ENCODE data around the gene CYP46A1. TPM values are rescaled to one million over a fixed set of nuclear protein-coding genes. Genes with fewer than 3 reads are reported as not detected.

Gene CYP46A1
- total RNA-seq, 4 donors from 2014 or later, result 0.94 to 2.4 (median 0.95) TPM

DNA sequence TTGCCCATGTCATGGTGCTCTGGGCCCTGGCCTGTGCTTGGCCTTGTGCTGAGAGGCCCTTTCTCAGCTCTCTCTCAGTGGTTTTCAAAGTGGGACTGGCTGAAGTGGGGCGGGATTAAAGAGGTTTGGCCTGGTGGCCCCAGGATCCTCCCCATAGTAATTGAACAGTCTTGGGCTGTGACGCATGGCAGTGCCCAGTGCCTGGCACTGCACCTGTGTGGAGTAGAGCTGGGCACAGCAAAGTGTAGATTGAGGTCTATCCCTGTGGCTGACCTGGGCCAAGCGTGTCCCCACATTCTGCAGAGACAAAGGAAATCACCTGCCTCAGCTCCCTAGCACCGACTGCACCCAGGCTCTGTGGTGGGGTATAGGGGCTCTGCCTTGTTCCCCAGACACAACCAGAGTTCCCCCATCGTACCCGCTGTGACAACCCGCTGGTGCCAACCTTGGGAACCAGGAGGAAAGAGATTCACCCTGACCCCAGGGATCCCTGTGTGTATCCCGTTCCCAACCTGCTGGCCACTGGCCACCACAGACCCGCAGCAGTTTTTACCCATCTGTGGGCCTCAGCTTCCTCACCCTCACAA is 9.9 kb upstream of the CYP46A1 start:
- TF ChIP-seq, protein P1, sequence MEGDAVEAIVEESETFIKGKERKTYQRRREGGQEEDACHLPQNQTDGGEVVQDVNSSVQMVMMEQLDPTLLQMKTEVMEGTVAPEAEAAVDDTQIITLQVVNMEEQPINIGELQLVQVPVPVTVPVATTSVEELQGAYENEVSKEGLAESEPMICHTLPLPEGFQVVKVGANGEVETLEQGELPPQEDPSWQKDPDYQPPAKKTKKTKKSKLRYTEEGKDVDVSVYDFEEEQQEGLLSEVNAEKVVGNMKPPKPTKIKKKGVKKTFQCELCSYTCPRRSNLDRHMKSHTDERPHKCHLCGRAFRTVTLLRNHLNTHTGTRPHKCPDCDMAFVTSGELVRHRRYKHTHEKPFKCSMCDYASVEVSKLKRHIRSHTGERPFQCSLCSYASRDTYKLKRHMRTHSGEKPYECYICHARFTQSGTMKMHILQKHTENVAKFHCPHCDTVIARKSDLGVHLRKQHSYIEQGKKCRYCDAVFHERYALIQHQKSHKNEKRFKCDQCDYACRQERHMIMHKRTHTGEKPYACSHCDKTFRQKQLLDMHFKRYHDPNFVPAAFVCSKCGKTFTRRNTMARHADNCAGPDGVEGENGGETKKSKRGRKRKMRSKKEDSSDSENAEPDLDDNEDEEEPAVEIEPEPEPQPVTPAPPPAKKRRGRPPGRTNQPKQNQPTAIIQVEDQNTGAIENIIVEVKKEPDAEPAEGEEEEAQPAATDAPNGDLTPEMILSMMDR (IDR thresholded peaks at IDR 0.05), result no peak
- no peak for DNase-seq (ENCODE audit: low spot score)
- no peak for ATAC-seq (ENCODE audit: low FRiP score)

DNA sequence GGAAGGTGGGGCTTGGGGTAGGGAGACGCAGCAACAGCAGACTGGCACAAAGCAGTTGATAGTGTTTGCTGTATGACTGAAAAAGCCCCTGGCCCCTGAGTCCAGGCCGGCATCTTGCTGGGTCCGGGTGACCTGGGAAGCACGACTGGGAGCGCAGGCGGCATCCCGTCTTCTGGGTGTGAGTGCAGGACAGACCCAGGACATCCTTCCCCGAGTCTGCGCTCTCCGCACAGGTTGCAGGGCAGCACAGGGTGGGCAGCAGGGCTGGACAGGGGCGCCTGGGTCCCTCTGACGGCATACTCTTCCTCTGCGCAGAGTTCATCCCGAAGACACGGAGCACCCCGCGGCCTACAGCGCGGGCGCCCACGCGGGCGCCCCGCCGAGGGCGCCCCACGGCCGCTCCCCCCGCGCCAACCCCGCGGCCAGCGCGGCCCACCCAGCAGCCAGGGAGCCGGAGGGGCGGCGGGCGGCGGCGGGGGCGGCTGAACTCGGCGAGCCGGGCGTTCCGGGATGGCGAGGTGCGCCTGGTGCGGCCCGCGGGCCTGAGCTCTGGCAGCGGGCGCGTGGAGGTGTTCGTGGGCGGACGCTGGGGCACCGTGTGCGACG is 9.2 kb upstream of the CYP46A1 start:
- no peak for ATAC-seq (ENCODE audit: low FRiP score)
- TF ChIP-seq, protein P1 (IDR thresholded peaks at IDR 0.05), result no peak
- no peak for DNase-seq (ENCODE audit: low spot score)

DNA sequence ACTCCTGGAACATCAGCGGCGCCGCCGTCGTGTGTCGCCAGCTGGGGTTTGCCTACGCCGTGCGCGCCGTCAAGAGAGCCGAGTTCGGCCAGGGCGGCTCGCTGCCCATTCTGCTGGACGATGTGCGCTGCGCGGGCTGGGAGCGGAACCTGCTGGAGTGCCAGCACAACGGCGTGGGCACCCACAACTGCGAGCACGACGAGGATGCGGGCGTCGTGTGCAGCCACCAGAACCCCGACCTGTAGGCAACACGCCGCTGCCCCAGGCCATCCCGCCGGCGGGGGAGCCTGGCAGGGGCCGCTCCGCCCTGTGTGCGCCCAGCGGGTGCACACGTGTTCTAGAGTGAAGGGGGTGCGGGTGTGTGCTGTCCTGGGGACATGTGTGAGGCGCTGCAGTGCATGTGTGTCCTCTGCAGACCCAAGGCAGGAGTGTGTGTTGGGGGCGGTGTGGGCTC is 8.7 kb upstream of the CYP46A1 start:
- TF ChIP-seq, protein P1 (IDR thresholded peaks at IDR 0.05), result no peak
- DNase-seq (ENCODE audit: low spot score) (no peak), ATAC-seq (ENCODE audit: low FRiP score) (no peak)

DNA sequence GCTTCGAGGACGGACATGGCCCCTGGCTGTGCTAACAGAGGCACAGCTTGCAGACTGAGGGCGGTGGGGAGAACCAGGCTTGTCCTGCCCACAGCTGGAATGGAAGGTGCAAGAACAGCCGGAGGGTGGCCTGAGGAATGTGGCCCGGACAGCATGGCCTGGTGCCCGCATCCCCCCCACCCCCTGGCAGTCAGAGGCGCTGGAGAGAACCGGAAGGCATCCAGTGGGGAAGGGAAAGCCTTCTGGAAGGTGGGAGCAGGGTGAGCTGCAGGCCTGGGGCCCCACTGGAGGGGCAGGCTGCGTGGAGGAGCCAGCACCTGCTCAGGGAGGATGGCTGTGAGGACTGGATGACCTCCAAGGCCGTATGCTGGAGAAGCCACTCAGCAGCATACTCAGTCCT is 8.1 kb upstream of the CYP46A1 start:
- no peak for ATAC-seq (ENCODE audit: low FRiP score)
- TF ChIP-seq, protein P1 (IDR thresholded peaks at IDR 0.05), result no peak
- DNase-seq (ENCODE audit: low spot score), result no peak

DNA sequence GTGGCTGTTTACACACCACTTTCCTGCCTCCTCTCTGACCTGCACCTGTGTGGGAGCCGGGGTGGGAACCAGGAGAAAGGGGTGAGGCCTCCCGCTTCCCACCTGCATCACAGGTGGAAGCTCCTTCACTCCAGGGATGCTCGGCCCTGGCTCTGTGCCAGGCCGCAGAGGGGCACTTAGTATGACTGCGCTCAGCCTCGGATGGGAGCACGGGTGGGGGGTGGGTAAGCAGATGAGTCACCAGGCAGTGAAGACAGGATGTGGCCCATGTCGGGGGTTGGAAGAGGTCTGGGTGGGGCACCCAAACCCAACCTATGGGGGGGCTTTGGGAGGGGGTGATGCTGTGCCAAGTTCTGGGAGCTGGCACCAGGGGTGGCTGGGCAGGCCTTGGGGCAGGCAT is 7.4 kb upstream of the CYP46A1 start:
- no peak for ATAC-seq (ENCODE audit: low FRiP score)
- TF ChIP-seq, protein P1 (IDR thresholded peaks at IDR 0.05), result no peak
- DNase-seq (ENCODE audit: low spot score), result no peak

DNA sequence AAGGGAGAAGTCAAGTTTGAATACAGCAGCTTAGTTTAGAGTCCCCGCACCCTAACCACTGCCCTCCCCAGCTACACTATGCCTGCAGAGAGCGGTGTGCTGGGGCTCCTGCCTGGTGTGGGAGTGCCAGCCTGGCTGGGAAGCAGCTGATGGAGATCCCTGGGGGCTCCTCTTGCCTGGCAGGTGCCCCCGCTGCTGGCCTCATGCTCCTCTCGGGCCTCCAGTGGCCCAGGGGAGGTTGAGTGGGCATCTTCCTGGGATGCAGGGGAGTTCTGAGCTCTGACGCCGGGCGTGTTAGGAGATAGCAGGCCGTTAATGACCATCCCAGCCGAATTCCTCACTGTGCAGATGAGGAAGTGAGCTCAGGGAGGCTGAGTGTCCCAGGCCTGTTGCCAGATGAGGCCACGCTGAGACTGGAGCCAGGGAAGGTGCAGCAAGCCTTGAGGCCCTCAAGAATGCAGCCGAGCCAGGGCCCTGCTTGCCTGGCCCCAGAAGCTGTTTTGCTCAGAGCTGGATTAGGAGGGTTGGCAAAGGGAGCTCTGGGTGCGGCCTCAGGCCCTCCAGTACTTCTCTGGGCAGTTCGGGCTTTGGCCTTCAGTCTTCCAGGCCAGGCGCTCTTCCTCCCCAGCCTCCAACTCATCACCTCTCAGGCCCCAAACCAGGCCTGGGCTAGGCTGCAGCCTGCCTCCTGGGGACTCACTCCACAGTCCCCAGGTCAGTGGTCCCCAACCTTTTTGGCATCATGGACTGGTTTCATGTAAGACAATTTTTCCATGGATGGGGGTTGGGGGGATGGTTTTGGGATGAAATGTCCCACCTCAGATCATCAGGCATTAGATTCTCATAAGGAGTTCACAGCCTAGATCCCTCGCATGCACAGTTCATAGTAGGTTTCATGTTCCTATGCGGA is 6.6 kb upstream of the CYP46A1 start:
- ATAC-seq (ENCODE audit: low FRiP score) (peak; percentile 79), DNase-seq (ENCODE audit: low spot score) (no peak)
- TF ChIP-seq, protein P1 (IDR thresholded peaks at IDR 0.05), result no peak

Measured in omental fat pad (tissue), 4 donors.